Measurements from ENCODE around the gene SYNJ2.

DNA sequence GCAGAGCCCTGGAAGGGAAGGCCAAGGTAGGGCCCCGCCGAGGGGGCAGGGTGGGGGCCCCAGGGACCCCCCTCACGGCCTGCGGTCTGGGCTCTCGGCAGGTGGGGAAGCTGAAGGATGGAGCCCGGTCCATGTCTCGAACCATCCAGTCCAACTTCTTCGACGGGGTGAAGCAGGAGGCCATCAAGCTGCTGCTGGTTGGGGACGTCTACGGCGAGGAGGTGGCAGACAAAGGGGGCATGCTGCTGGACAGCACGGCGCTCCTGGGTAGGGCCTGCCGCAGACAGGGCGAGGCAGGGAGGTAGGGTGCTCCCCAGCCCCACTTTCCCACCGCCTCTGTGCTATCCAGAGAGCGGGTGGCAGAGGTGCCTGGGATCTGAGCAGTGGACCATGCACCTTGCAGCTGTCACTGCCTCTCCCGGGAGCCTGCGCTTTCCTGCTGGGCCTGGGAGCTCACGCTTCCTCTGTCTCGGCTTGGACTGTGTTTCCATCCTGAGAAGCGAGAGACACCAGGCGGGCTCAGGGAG is 83.1 kb downstream of the SYNJ2 start:
- TF ChIP-seq CTCF (IDR thresholded peaks at IDR 0.05; ENCODE audit: borderline replicate concordance, extremely low read depth, low read length, poor library complexity, severe bottlenecking) (no peak), EZH2 (IDR thresholded peaks at IDR 0.05; ENCODE audit: borderline replicate concordance, low read depth, low read length, severe bottlenecking) (no peak)
